Hematopoietic multipotent progenitor cell treated with erythropoietin and hydrocortisone succinate and interleukin-3 and kit ligand, for 6 days (in vitro differentiated cells): Measurements from ENCODE around the gene VAV2.
"Not testable (repeated sequence)": the region's sequence is repeated elsewhere in the genome, so short reads cannot be mapped to it uniquely, and the experiment has no call there.

ENCODE experiments used
- DNase-seq: peaks from one replicate; pipeline ENCODE4 v3.0.0-alpha.2; 2015

VAV2 gene

GRCh38 chr9:133933426-133934026 is 58.6 kb downstream of the VAV2 start:
- DNase-seq: no peak

GRCh38 chr9:133932633-133933032 is 59.5 kb downstream of the VAV2 start:
- no peak for DNase-seq

- no peak for DNase-seq
Measured at GRCh38 chr9:133932181-133932580, 59.9 kb downstream of the VAV2 start.

- DNase-seq: no peak
Measured at GRCh38 chr9:133930682-133931485, 61.2 kb downstream of the VAV2 start.

GRCh38 chr9:133930046-133930681 is 62.0 kb downstream of the VAV2 start:
- no peak for DNase-seq

- DNase-seq: no peak
Measured at GRCh38 chr9:133929599-133929998, 62.5 kb downstream of the VAV2 start.

GRCh38 chr9:133928248-133928764 is 63.8 kb downstream of the VAV2 start:
- no peak for DNase-seq

GRCh38 chr9:133927041-133927440 is 65.1 kb downstream of the VAV2 start:
- DNase-seq: no peak

GRCh38 chr9:133926165-133926856 is 65.8 kb downstream of the VAV2 start:
- no peak for DNase-seq

GRCh38 chr9:133924453-133924852 is 67.7 kb downstream of the VAV2 start:
- no peak for DNase-seq

GRCh38 chr9:133923608-133924007 is 68.5 kb downstream of the VAV2 start:
- DNase-seq: not testable (repeated sequence)

- no peak for DNase-seq
Measured at GRCh38 chr9:133921866-133922265, 70.3 kb downstream of the VAV2 start.

- no peak for DNase-seq
Measured at GRCh38 chr9:133920471-133920870, 71.7 kb downstream of the VAV2 start.

- no peak for DNase-seq
Measured at GRCh38 chr9:133919253-133920115, 72.6 kb downstream of the VAV2 start.

GRCh38 chr9:133918111-133918813 is 73.9 kb downstream of the VAV2 start:
- no peak for DNase-seq

- no peak for DNase-seq
Measured at GRCh38 chr9:133917375-133917774, 74.7 kb downstream of the VAV2 start.

GRCh38 chr9:133916159-133916541 is 76.0 kb downstream of the VAV2 start:
- no peak for DNase-seq

- no peak for DNase-seq
Measured at GRCh38 chr9:133915534-133916158, 76.5 kb downstream of the VAV2 start.

- DNase-seq: no peak
Measured at GRCh38 chr9:133914442-133915342, 77.4 kb downstream of the VAV2 start.
